ENCODE data around the gene CDH4. TPM values are rescaled to one million over a fixed set of nuclear protein-coding genes. Genes with fewer than 3 reads are reported as not detected.

Gene CDH4
- total RNA-seq, 1 donor from 2014 or later = not detected

GRCh38 chr20:61437280-61438206 is 185.5 kb downstream of the CDH4 start:
- TF ChIP-seq, protein P1, sequence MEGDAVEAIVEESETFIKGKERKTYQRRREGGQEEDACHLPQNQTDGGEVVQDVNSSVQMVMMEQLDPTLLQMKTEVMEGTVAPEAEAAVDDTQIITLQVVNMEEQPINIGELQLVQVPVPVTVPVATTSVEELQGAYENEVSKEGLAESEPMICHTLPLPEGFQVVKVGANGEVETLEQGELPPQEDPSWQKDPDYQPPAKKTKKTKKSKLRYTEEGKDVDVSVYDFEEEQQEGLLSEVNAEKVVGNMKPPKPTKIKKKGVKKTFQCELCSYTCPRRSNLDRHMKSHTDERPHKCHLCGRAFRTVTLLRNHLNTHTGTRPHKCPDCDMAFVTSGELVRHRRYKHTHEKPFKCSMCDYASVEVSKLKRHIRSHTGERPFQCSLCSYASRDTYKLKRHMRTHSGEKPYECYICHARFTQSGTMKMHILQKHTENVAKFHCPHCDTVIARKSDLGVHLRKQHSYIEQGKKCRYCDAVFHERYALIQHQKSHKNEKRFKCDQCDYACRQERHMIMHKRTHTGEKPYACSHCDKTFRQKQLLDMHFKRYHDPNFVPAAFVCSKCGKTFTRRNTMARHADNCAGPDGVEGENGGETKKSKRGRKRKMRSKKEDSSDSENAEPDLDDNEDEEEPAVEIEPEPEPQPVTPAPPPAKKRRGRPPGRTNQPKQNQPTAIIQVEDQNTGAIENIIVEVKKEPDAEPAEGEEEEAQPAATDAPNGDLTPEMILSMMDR (IDR thresholded peaks at IDR 0.05) = no peak
- DNase-seq (no peak), ATAC-seq (ENCODE audit: low read depth) (no peak)
- H3K4me1 Mint-ChIP-seq = no peaks in the 10 kb centered on the region
- intact Hi-C loops (cut with micrococcal nuclease) = no loop called here
- CTCF ChIA-PET = no interaction called here
- H3K27me3 Mint-ChIP-seq = no peaks in the 10 kb centered on the region
- POLR2A ChIA-PET = no interaction called here
- H3K36me3 Mint-ChIP-seq (ENCODE audit: low read depth) = no peaks in the 10 kb centered on the region
- no peak overlapping the region for H3K4me3 Mint-ChIP-seq
- H3K9me3 Mint-ChIP-seq = peaks cover 2% of the 10 kb centered on the region
- H3K27ac Mint-ChIP-seq = no peak overlapping the region

GRCh38 chr20:61438285-61438684 is 186.2 kb downstream of the CDH4 start:
- Mint-ChIP-seq H3K36me3 (ENCODE audit: low read depth) (no peaks in the 10 kb centered on the region), H3K27ac (no peak overlapping the region), H3K4me3 (no peak overlapping the region), H3K27me3 (no peaks in the 10 kb centered on the region), H3K4me1 (no peaks in the 10 kb centered on the region), H3K9me3 (peaks cover 2% of the 10 kb centered on the region)
- CTCF ChIA-PET = no interaction called here
- ATAC-seq (ENCODE audit: low read depth) (no peak), DNase-seq (no peak)
- intact Hi-C loops (cut with micrococcal nuclease) = no loop called here
- POLR2A ChIA-PET = no interaction called here
- TF ChIP-seq, protein P1 (IDR thresholded peaks at IDR 0.05) = no peak

DNA sequence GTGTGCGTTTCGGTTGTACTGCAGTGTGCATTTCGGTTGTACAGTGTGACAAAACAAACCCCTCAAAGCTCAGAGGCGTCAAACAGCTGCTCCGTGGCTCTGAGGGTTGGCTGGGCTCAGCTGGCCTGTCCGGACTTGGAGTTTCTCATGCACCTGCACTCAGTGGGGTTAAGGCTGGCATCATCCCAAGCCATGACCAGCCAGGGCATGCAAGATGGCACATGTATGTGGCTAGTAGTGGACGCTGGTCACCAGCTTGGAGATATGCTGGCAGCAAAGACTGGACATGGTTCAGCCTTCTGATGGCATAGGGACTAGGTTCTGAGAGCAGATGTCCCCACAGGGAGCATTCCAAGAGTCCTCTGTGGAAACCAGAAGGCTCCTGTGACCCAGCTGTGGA is 187.2 kb downstream of the CDH4 start:
- peaks cover 2% of the 10 kb centered on the region for H3K9me3 Mint-ChIP-seq
- no peak for ATAC-seq (ENCODE audit: low read depth)
- no peaks in the 10 kb centered on the region for H3K27me3 Mint-ChIP-seq
- POLR2A ChIA-PET = no interaction called here
- TF ChIP-seq, protein P1 (IDR thresholded peaks at IDR 0.05) = no peak
- H3K4me1 Mint-ChIP-seq = no peaks in the 10 kb centered on the region
- intact Hi-C loops (cut with micrococcal nuclease) = no loop called here
- no peaks in the 10 kb centered on the region for H3K36me3 Mint-ChIP-seq (ENCODE audit: low read depth)
- CTCF ChIA-PET = no interaction called here
- DNase-seq = no peak
- H3K4me3 Mint-ChIP-seq = no peak overlapping the region
- no peak overlapping the region for H3K27ac Mint-ChIP-seq

GRCh38 chr20:61440548-61441055 is 188.5 kb downstream of the CDH4 start:
- H3K9me3 Mint-ChIP-seq = peaks cover 2% of the 10 kb centered on the region
- H3K36me3 Mint-ChIP-seq (ENCODE audit: low read depth) = no peaks in the 10 kb centered on the region
- TF ChIP-seq, protein P1 (IDR thresholded peaks at IDR 0.05) = no peak
- no peak overlapping the region for H3K4me3 Mint-ChIP-seq
- intact Hi-C loops (cut with micrococcal nuclease) = no loop called here
- H3K4me1 Mint-ChIP-seq = no peaks in the 10 kb centered on the region
- CTCF ChIA-PET = no interaction called here
- POLR2A ChIA-PET = no interaction called here
- no peak overlapping the region for H3K27ac Mint-ChIP-seq
- DNase-seq (no peak), ATAC-seq (ENCODE audit: low read depth) (no peak)
- H3K27me3 Mint-ChIP-seq = no peaks in the 10 kb centered on the region

GRCh38 chr20:61441537-61441936 is 189.5 kb downstream of the CDH4 start:
- ATAC-seq (ENCODE audit: low read depth) (no peak), DNase-seq (no peak)
- H3K27me3 Mint-ChIP-seq = no peaks in the 10 kb centered on the region
- no peaks in the 10 kb centered on the region for H3K9me3 Mint-ChIP-seq
- intact Hi-C loops (cut with micrococcal nuclease) = no loop called here
- H3K27ac Mint-ChIP-seq = no peak overlapping the region
- CTCF ChIA-PET = no interaction called here
- POLR2A ChIA-PET = no interaction called here
- TF ChIP-seq, protein P1 (IDR thresholded peaks at IDR 0.05) = no peak
- H3K4me1 Mint-ChIP-seq = no peaks in the 10 kb centered on the region
- no peaks in the 10 kb centered on the region for H3K36me3 Mint-ChIP-seq (ENCODE audit: low read depth)
- H3K4me3 Mint-ChIP-seq = no peak overlapping the region

Data from activated B cell treated with CpG ODN at 0.5 μM for 24 hours (primary cell).